H9 (cell line): ENCODE data around the gene ALDH1B1. TPM values are rescaled to one million over a fixed set of nuclear protein-coding genes. Genes with fewer than 3 reads are reported as not detected.

Experiments
- DNase-seq: peaks from one replicate; pipeline ENCODE4 v3.0.0-alpha.2; 2017
- H2AFZ ChIP-seq: one replicate; pipeline ENCODE4 v1.6.1; 2013; ENCODE audit warnings: mild to moderate bottlenecking, low read length, control low read depth, moderate library complexity
- H2AK5ac ChIP-seq: 2 replicates; pipeline ENCODE4 v1.6.1; 2013; ENCODE audit warnings: low read length, control low read depth, mixed read lengths; ENCODE audit not compliant: insufficient read length
- H2BK120ac ChIP-seq: one replicate; pipeline ENCODE4 v1.6.1; 2013; ENCODE audit warnings: low read depth, mild to moderate bottlenecking, low read length, control low read depth, inconsistent platforms; ENCODE audit not compliant: poor library complexity, severe bottlenecking
- H2BK12ac ChIP-seq: 2 replicates; pipeline ENCODE4 v1.6.1; 2013; ENCODE audit warnings: low read length, control low read depth, mixed read lengths, low read depth; ENCODE audit not compliant: insufficient read length
- H2BK15ac ChIP-seq: 2 replicates; pipeline ENCODE4 v1.6.1; 2013; ENCODE audit warnings: low read depth, low read length, control low read depth
- H2BK20ac ChIP-seq: one replicate; pipeline ENCODE4 v1.6.1; 2013; ENCODE audit warnings: low read depth, mild to moderate bottlenecking, low read length, control low read depth, inconsistent platforms; ENCODE audit not compliant: poor library complexity, severe bottlenecking
- H2BK5ac ChIP-seq: 2 replicates; pipeline ENCODE4 v1.6.1; 2013; ENCODE audit warnings: low read length, control low read depth, mixed read lengths; ENCODE audit not compliant: insufficient read length
- H3K14ac ChIP-seq: 2 replicates; pipeline ENCODE4 v1.6.1; 2013; ENCODE audit warnings: low read length, control low read depth; ENCODE audit not compliant: insufficient read depth
- H3K18ac ChIP-seq: 2 replicates; pipeline ENCODE4 v1.6.1; 2013; ENCODE audit warnings: low read depth, mild to moderate bottlenecking, mixed read lengths, low read length, control low read depth; ENCODE audit not compliant: insufficient read length
- H3K23ac ChIP-seq: 2 replicates; pipeline ENCODE4 v1.6.1; 2013; ENCODE audit warnings: low read length, control low read depth, mixed read lengths, low read depth; ENCODE audit not compliant: insufficient read length
- H3K23me2 ChIP-seq: 2 replicates; pipeline ENCODE4 v1.6.1; 2013; ENCODE audit warnings: low read depth, mild to moderate bottlenecking, mixed read lengths, low read length, control low read depth; ENCODE audit not compliant: insufficient read length, poor library complexity, severe bottlenecking
- H3K27ac ChIP-seq: 2 replicates; pipeline ENCODE4 v1.5.1; 2013; ENCODE audit warnings: low read length, control low read depth, mixed read lengths, low read depth; ENCODE audit not compliant: insufficient read length
- H3K27me3 ChIP-seq: 2 replicates; pipeline ENCODE4 v1.6.1; 2013; ENCODE audit warnings: low read length, control low read depth, inconsistent platforms; ENCODE audit not compliant: insufficient read depth
- H3K4ac ChIP-seq: 2 replicates; pipeline ENCODE4 v1.6.1; 2013; ENCODE audit warnings: low read depth, mild to moderate bottlenecking, control low read depth, inconsistent platforms, low read length, moderate library complexity
- H3K4me1 ChIP-seq: 2 replicates; pipeline ENCODE4 v1.6.1; 2013; ENCODE audit warnings: low read length, control low read depth, inconsistent platforms; ENCODE audit not compliant: insufficient read depth
- H3K4me2 ChIP-seq: 2 replicates; pipeline ENCODE4 v1.6.1; 2013; ENCODE audit warnings: low read length, control low read depth, mixed read lengths; ENCODE audit not compliant: insufficient read length, insufficient read depth
- H3K56ac ChIP-seq: 2 replicates; pipeline ENCODE4 v1.6.1; 2013; ENCODE audit warnings: low read depth, mild to moderate bottlenecking, mixed read lengths, low read length, control low read depth; ENCODE audit not compliant: insufficient read length
- H3K79me1 ChIP-seq: 2 replicates; pipeline ENCODE4 v1.6.1; 2013; ENCODE audit warnings: low read depth, mild to moderate bottlenecking, moderate library complexity, low read length, control low read depth, inconsistent platforms; ENCODE audit not compliant: insufficient read depth, poor library complexity, severe bottlenecking
- H3K79me2 ChIP-seq: 2 replicates; pipeline ENCODE4 v1.6.1; 2013; ENCODE audit warnings: low read length, control low read depth, inconsistent platforms; ENCODE audit not compliant: insufficient read depth
- H3K9ac ChIP-seq: 2 replicates; pipeline ENCODE4 v1.6.1; 2013; ENCODE audit warnings: low read length, control low read depth, mixed read lengths; ENCODE audit not compliant: insufficient read length; ENCODE audit errors: extremely low read depth
- H3K9me3 ChIP-seq: one replicate; pipeline ENCODE4 v1.6.1; 2013; ENCODE audit warnings: low read depth, low read length, inconsistent platforms; ENCODE audit not compliant: control insufficient read depth
- H3T11ph ChIP-seq: one replicate; pipeline ENCODE4 v1.6.1; 2013; ENCODE audit warnings: mild to moderate bottlenecking, low read length, control low read depth, inconsistent platforms
- H4K20me1 ChIP-seq: one replicate; pipeline ENCODE4 v1.6.1; 2013; ENCODE audit not compliant: control insufficient read depth, insufficient read length, insufficient read depth
- H4K5ac ChIP-seq: 2 replicates; pipeline ENCODE4 v1.6.1; 2013; ENCODE audit warnings: low read depth, mild to moderate bottlenecking, mixed read lengths, low read length, control low read depth; ENCODE audit not compliant: insufficient read length
- H4K8ac ChIP-seq: replicated peaks from 2 replicates; pipeline ENCODE4 v1.6.1; 2013; ENCODE audit warnings: low read length, control low read depth, mixed read lengths, low read depth; ENCODE audit not compliant: insufficient read length
- H4K91ac ChIP-seq: 2 replicates; pipeline ENCODE4 v1.6.1; 2013; ENCODE audit warnings: low read depth, mild to moderate bottlenecking, moderate library complexity, mixed read lengths, low read length, control low read depth; ENCODE audit not compliant: insufficient read length
- H3K27ac Mint-ChIP-seq, 3 experiments: 2 replicates in 2 of 3; 3 replicates in 1 of 3; pipeline ENCODE4 v1.8.0; 2020 to 2021; ENCODE audit warnings: mixed read lengths in 3 of 3, mild to moderate bottlenecking in 1 of 3, moderate library complexity in 1 of 3
- H3K27me3 Mint-ChIP-seq: 2 replicates; pipeline ENCODE4 v1.8.0; 2021; ENCODE audit warnings: low read depth, mild to moderate bottlenecking, moderate library complexity, mixed read lengths
- H3K36me3 Mint-ChIP-seq, 3 experiments: 2 replicates in 2 of 3; 3 replicates in 1 of 3; pipeline ENCODE4 v1.8.0; 2020 to 2021; ENCODE audit warnings: low read depth in 3 of 3, mixed read lengths in 3 of 3; ENCODE audit not compliant: insufficient read depth in 1 of 3
- H3K4me1 Mint-ChIP-seq, 2 experiments: 2 replicates each; pipeline ENCODE4 v1.8.0; 2020; ENCODE audit warnings: mixed read lengths in 2 of 2
- H3K4me3 Mint-ChIP-seq, 2 experiments: 2 replicates in 1 of 2; 3 replicates in 1 of 2; pipeline ENCODE4 v1.8.0; 2020 to 2021; ENCODE audit warnings: mild to moderate bottlenecking in 2 of 2, mixed read lengths in 2 of 2, moderate library complexity in 1 of 2
- H3K9me3 Mint-ChIP-seq, 2 experiments: 2 replicates in 1 of 2; 3 replicates in 1 of 2; pipeline ENCODE4 v1.8.0; 2020; ENCODE audit warnings: mild to moderate bottlenecking in 2 of 2, mixed read lengths in 2 of 2, moderate library complexity in 1 of 2
- CTCF ChIP-seq: fragments of 200-600 bp; sonication (generic); conservative IDR thresholded peaks from 3 replicates; pipeline ENCODE4 v1.8.0; 2021; ENCODE audit warnings: antibody characterized with exemption, mild to moderate bottlenecking
- WGBS: extraction: QIAGEN DNeasy Blood & Tissue Kit; methylation state at CpG from one replicate; pipeline ENCODE4 v1.1.7; 2013; ENCODE audit warnings: missing lambda C conversion rate, low lambda C conversion rate, mixed read lengths; ENCODE audit not compliant: insufficient read length; ENCODE audit errors: extremely low coverage; 5-methylcytosine and 5-hydroxymethylcytosine counted together
- total RNA-seq: library from RNA; stranded (reverse); gene quantifications from 2 replicates; pipeline ENCODE4 v1.2.1, GENCODE V29; 2021

The ALDH1B1 gene
- total RNA-seq, 1 experiment from 2014 or later: 49.6 TPM

GRCh38 chr9:38434365-38434764 lies 41.9 kb downstream of the ALDH1B1 start:
- Histone ChIP-seq H3K79me1 (no peaks in the 10 kb centered on the region), H4K91ac (no peak overlapping the region), H2AK5ac (no peak overlapping the region), H3K27ac (no peak overlapping the region), H3K4me2 (no peak overlapping the region), H3T11ph (no peak overlapping the region), H3K9ac (no peak overlapping the region), H3K27me3 (no peaks in the 10 kb centered on the region; the same call in 1 of the 2 replicates), H4K5ac (no peak overlapping the region), H3K23me2 (no peaks in the 10 kb centered on the region), H2BK120ac (no peak overlapping the region), H3K56ac (no peak overlapping the region), H3K9me3 (no peaks in the 10 kb centered on the region), H3K14ac (no peak overlapping the region), H2BK20ac (no peak overlapping the region), H2AFZ (no peak overlapping the region), H4K20me1 (no peaks in the 10 kb centered on the region), H2BK12ac (no peak overlapping the region), H2BK5ac (no peak overlapping the region), H3K79me2 (no peaks in the 10 kb centered on the region), H2BK15ac (no peak overlapping the region), H3K23ac (no peak overlapping the region), H4K8ac (no peak overlapping the region), H3K18ac (no peak overlapping the region), H3K4ac (no peak overlapping the region), H3K4me1 (no peaks in the 10 kb centered on the region)
- WGBS: no CpG with 5 or more reads among the region's 3 CpGs
- Mint-ChIP-seq H3K27me3 (peaks cover 14% of the 10 kb centered on the region), H3K4me1 (peaks cover 13 to 22% of the 10 kb centered on the region in 2 experiments), H3K36me3 (no peaks in the 10 kb centered on the region), H3K27ac (no peak overlapping the region), H3K4me3 (no peak overlapping the region), H3K9me3 (no peaks in the 10 kb centered on the region; a peak in 1 of 5 replicates)
- no peak for DNase-seq
- TF ChIP-seq CTCF: no peak
